Measurements from ENCODE around the gene U2AF2.

U2AF2 gene

DNA sequence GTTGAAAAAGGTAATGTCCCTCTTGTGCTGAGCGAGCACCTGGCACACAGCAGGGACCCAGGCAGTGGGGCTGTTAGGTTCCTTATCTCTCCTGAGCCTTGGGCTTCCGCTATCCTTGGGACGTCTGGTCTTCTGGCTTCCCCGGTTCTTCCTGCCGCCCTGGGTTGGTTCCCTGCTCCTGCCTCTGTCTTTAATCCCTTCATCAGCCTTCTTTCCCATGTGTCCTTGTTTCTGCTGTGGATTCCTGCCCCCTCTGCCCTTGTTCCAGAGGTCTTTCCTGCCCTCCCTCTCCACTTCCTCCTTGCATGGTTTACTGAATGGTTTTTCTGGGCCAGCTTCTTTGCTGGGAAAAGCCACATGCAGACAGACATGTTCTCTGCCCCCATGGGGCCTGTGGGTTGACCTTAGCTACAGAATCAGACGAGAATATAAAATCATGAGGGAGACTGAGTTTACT, 22.8 kb downstream of the U2AF2 start:
- DNase-seq: no peak

GRCh38 chr19:55678121-55678671, 23.4 kb downstream of the U2AF2 start:
- DNase-seq: no peak

DNA sequence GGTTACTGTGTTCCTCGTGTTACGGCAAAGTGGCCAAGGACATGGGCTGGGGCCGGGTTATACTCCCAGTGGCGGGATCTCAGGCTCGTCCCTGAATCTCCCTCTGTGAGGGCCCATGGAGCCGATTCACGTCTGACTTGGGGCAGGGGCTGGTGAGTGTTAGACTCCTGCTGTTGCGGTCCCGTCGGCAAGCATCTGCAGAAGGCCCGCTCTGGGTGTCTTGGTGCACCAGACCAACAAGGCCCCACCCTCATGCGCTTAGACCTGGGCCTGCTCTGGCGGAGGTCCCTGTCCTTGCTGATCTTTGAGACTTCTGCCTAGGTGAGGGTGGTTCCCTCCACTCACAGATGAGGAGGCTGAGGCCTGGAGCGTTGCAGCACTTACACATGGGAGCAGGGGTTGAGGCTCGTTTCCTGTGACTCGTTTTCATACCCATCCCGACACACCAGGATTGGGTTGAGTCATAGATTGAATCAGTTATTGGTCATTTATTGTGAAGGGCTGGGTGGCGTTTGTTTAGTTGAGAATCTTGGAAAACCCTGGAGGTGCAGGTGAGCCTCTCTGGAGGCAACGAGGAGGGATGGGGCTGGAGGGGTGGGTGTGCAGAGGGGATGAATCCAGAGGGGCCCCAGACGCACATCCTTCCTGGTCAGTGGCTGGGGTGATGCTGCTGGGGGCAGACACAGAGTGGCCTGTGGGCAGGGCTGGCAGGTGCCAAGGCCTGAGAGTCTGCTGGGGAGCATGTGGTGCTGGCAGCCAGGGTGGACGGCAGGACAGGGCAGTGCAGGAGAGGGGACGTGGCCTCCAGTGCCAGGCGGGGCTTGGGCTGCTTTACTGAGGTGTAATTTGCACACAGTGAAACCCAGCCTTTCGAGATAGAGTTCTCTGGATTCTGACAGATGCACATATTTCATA, 24.8 kb downstream of the U2AF2 start:
- DNase-seq: no peak

DNA sequence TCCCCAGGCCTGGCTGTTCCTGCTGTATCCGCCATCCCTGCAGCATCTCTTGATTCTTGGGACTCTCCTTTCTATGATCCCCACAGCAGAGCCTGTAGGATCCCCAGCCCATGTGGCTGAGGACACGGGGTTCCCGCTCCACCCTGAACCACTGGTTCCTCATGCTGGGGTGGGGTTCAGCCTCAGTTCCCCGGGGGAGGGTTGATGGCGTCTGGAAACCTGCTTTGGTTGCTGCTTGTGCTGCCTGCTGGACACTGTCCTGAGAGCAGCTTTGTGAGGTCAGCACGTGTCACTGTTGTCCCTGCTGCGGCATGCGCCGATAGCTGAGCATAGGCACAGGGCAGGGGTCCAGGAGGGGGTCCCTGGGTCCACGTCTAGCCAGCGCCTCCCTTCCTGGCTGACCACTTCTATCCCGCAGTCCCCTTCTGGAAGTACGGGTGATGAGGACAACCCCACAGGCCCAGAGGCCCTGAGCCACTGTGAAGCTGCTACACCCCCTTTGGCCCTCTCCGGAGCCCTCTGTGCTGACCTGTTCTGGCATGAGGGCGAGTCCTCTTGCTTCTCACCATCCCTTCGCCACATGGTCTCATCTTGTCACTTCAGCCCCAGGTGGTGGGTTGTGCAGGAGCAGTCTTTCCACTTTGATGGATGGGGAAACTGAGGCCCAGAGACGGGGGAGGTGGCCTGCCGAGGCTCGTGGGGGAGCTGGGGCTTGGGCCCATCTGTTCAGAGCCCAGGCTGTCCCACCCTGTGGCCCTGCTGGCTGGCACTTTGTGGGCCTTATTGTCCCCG, 25.7 kb downstream of the U2AF2 start:
- DNase-seq: no peak

- DNase-seq: no peak
Measured at GRCh38 chr19:55681131-55682092, 26.6 kb downstream of the U2AF2 start.

- no peak for DNase-seq
Measured at GRCh38 chr19:55683449-55684261, 28.8 kb downstream of the U2AF2 start.

- no peak for DNase-seq
Measured at GRCh38 chr19:55684946-55685681, 30.3 kb downstream of the U2AF2 start.

- DNase-seq: no peak
Measured at GRCh38 chr19:55685776-55686175, 30.9 kb downstream of the U2AF2 start.

- no peak for DNase-seq
Measured at GRCh38 chr19:55686311-55687050, 31.6 kb downstream of the U2AF2 start.

- DNase-seq: no peak
Measured at GRCh38 chr19:55687281-55688201, 32.7 kb downstream of the U2AF2 start.

DNA sequence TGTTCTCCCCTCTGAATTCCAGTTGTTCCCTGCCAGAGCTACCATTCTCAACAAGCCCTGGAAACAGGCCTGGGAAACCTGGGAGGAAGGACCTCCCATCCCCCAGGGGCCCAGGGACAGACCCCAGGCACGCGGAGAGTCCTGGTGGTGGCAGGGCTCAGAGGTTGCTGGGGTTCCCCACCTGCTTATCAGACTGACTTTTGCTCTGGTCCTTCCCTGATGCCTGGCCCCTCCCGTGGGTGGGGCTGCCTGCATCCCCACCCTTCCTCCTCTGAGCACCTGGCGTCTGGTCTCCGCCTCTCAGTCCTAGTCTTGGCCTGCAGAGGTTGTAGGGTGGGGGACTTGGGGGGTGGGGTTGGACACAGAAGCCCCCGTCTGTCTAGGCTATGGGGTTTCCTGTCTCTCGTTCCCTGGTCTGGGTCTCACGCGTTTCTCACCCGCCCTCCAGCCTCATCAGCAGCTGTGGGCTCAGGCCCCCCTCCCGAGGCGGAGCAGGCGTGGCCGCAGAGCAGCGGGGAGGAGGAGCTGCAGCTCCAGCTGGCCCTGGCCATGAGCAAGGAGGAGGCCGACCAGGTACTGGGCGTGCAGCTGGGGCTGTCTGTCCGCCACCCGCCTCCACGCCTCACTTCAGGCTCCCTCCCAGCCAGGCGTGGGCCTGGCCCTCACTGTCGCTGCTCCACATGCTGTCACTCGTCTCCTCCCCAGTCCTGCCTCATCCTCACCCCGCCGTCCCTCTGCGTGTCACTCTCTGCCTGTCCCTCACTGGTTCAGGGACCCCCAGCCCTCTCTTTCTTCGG, 33.8 kb downstream of the U2AF2 start:
- no peak for DNase-seq

- no peak for DNase-seq
Measured at GRCh38 chr19:55689411-55690108, 34.7 kb downstream of the U2AF2 start.

GRCh38 chr19:55690109-55690768, 35.4 kb downstream of the U2AF2 start:
- no peak for DNase-seq

DNA sequence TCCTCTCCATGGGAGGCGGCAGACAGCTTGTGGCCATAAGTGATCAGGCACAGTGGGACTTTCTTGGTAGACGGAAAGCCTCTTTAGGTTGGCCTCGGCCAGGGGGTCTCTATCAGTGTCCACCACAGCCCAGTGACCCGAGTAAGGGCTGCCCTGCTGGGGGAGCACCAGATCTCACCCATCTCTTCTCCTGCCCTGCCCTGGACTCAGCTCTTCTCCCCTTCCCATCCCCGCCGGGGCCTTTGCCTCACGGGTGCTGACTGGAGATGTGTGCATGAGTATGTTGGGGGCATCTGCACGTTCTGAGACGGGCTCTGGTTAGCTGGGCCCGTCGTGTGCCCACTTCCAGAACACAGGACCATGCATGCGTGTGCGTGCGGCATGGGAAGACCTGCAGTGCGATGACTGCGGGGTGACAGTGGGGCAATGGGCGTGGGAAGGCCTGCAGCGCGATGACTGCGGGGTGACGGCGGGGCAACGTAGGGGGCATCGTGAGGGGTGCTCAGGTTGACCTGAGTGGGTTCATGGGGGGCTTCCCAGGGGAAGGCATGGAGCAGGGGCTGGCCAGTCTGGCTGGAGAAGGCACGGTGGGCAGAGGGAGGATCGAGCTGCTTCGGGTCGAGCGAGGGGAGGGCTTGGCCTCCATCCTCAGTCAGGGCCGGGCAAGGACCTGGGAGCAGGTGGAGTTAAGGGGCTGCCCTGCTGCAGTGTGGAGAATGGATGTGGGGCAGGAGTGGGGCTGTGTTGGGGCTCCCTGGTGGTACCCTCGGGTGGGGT, 36.1 kb downstream of the U2AF2 start:
- DNase-seq: no peak

GRCh38 chr19:55691561-55692481, 37.0 kb downstream of the U2AF2 start:
- DNase-seq: no peak
